Glomerular visceral epithelial cell (primary cell): ENCODE results near the gene SIGLEC15.
"Not testable (repeated sequence)": the region's sequence is repeated elsewhere in the genome, so short reads cannot be mapped to it uniquely, and the experiment has no call there.

Experiments used
- DNase-seq: peaks from one replicate; pipeline ENCODE4 v3.0.0-alpha.2; 2016; ENCODE audit errors: extremely low spot score

The SIGLEC15 gene

GRCh38 chr18:45820106-45820745 lies 5.2 kb upstream of the SIGLEC15 start:
- no peak for DNase-seq

- no peak for DNase-seq
These were observed 4.4 kb upstream of the SIGLEC15 start for GRCh38 chr18:45821026-45821425.

GRCh38 chr18:45821711-45822110 lies 3.8 kb upstream of the SIGLEC15 start:
- no peak for DNase-seq

GRCh38 chr18:45826084-45826483 lies 609 bp downstream of the SIGLEC15 start:
- DNase-seq, result no peak

GRCh38 chr18:45826716-45827115 lies 1.2 kb downstream of the SIGLEC15 start:
- not testable (repeated sequence) for DNase-seq

GRCh38 chr18:45828917-45829811 lies 3.7 kb downstream of the SIGLEC15 start:
- DNase-seq, result no peak

- no peak for DNase-seq
These were observed 4.4 kb downstream of the SIGLEC15 start for GRCh38 chr18:45829855-45830254.

- DNase-seq, result no peak
These were observed 5.4 kb downstream of the SIGLEC15 start for GRCh38 chr18:45830917-45831316.

- no peak for DNase-seq
These were observed 8.4 kb downstream of the SIGLEC15 start for GRCh38 chr18:45833846-45834245.

GRCh38 chr18:45834306-45834705 lies 8.8 kb downstream of the SIGLEC15 start:
- no peak for DNase-seq

- DNase-seq, result no peak
These were observed 9.7 kb downstream of the SIGLEC15 start for GRCh38 chr18:45835057-45835636.

- DNase-seq, result no peak
These were observed 11.0 kb downstream of the SIGLEC15 start for GRCh38 chr18:45836242-45837205.

GRCh38 chr18:45837283-45838070 lies 12.0 kb downstream of the SIGLEC15 start:
- no peak for DNase-seq

GRCh38 chr18:45838302-45839070 lies 13.0 kb downstream of the SIGLEC15 start:
- DNase-seq, result no peak

- peak; percentile 64 for DNase-seq
These were observed 14.2 kb downstream of the SIGLEC15 start for GRCh38 chr18:45839414-45840395.

GRCh38 chr18:45841060-45841764 lies 15.7 kb downstream of the SIGLEC15 start:
- no peak for DNase-seq

GRCh38 chr18:45841765-45842442 lies 16.4 kb downstream of the SIGLEC15 start:
- DNase-seq, result no peak

GRCh38 chr18:45843019-45843418 lies 17.5 kb downstream of the SIGLEC15 start:
- DNase-seq, result no peak
